SK-N-SH (cell line): ENCODE measurements around the gene KIAA1586. TPM values are rescaled to one million over a fixed set of nuclear protein-coding genes. Genes with fewer than 3 reads are reported as not detected.

Source experiments
- CTCF ChIA-PET: fragments of 300-600, 350-600 bp; formaldehyde crosslinking; extraction: SDS; loops from one replicate; lab custom pipeline; 2021; lab: Yijun Ruan, JAX
- POLR2A ChIA-PET: fragments of 350-600 bp; sonication (Branson Sonifier 250); formaldehyde crosslinking; extraction: SDS; loops from one replicate; lab custom pipeline; 2020; ENCODE audit warnings: antibody characterized with exemption, inconsistent platforms; lab: Yijun Ruan, JAX
- DNase-seq: peaks from one replicate; pipeline ENCODE4 v3.0.0; 2012
- H2AFZ ChIP-seq: fragments of 200-600 bp; sonication (generic); 2 replicates; pipeline ENCODE4 v1.8.1; 2016; ENCODE audit warnings: antibody characterized with exemption, mild to moderate bottlenecking, low read depth
- H3F3A ChIP-seq: fragments of 200-600 bp; sonication (generic); replicated peaks from 2 replicates; pipeline ENCODE3; 2016; ENCODE audit warnings: antibody characterized with exemption, mild to moderate bottlenecking; ENCODE audit not compliant: insufficient read depth
- H3K27ac ChIP-seq, 2 experiments: fragments of 200-500 bp in 1 of 2; fragments of 200-600 bp in 1 of 2; sonication (Bioruptor generic) in 1 of 2; sonication (generic), shearing (Covaris generic) in 1 of 2; 2 replicates each; pipeline versions ENCODE4 v1.5.1 to v1.6.1; 2014 to 2016; ENCODE audit warnings: low read depth in 2 of 2, inconsistent platforms in 1 of 2, low read length in 1 of 2, mild to moderate bottlenecking in 1 of 2, mixed read lengths in 1 of 2
- H3K27me3 ChIP-seq: fragments of 200-600 bp; sonication (generic), shearing (Covaris generic); 2 replicates; pipeline ENCODE4 v1.6.1; 2016; ENCODE audit warnings: mixed run types; ENCODE audit not compliant: insufficient read depth
- H3K36me3 ChIP-seq, 2 experiments: fragments of 200-500 bp in 1 of 2; fragments of 200-600 bp in 1 of 2; sonication (Bioruptor generic) in 1 of 2; sonication (generic) in 1 of 2; replicated peaks in 1 of 2; 2 replicates each; pipeline versions ENCODE3 to v1.5.1; 2014 to 2016; ENCODE audit warnings: low read length in 1 of 2, mild to moderate bottlenecking in 1 of 2; ENCODE audit not compliant: insufficient read depth in 2 of 2, control insufficient read depth in 1 of 2
- H3K4me1 ChIP-seq, 2 experiments: fragments of 200-500 bp in 1 of 2; fragments of 200-600 bp in 1 of 2; sonication (Bioruptor generic) in 1 of 2; sonication (generic), shearing (Covaris generic) in 1 of 2; 2 replicates each; pipeline versions ENCODE4 v1.5.1 to v1.6.1; 2014 to 2016; ENCODE audit warnings: low read depth in 1 of 2, low read length in 1 of 2, mixed run types in 1 of 2; ENCODE audit not compliant: insufficient read depth in 2 of 2, control insufficient read depth in 1 of 2
- H3K4me2 ChIP-seq: fragments of 200-600 bp; sonication (generic), shearing (Covaris generic); 2 replicates; pipeline ENCODE4 v1.6.1; 2017; ENCODE audit warnings: mixed run types
- H3K4me3 ChIP-seq, 2 experiments: fragments of 200-500 bp in 1 of 2; fragments of 200-600 bp in 1 of 2; sonication (Bioruptor generic) in 1 of 2; sonication (generic), shearing (Covaris generic) in 1 of 2; 2 replicates each; pipeline versions ENCODE4 v1.5.1 to v1.8.1; 2014 to 2016; ENCODE audit warnings: low read depth in 2 of 2, inconsistent platforms in 1 of 2, low read length in 1 of 2, mild to moderate bottlenecking in 1 of 2, mixed read lengths in 1 of 2, moderate library complexity in 1 of 2
- H3K79me2 ChIP-seq: fragments of 200-600 bp; sonication (generic); 2 replicates; pipeline ENCODE4 v1.8.1; 2017; ENCODE audit warnings: mild to moderate bottlenecking; ENCODE audit not compliant: insufficient read depth
- H3K9ac ChIP-seq: fragments of 200-600 bp; sonication (generic); 2 replicates; pipeline ENCODE4 v1.6.1; 2017; ENCODE audit warnings: mixed run types
- H3K9me2 ChIP-seq: fragments of 200-600 bp; sonication (generic); 2 replicates; pipeline ENCODE4 v1.6.1; 2017; ENCODE audit warnings: mixed run types
- H3K9me3 ChIP-seq: fragments of 200-600 bp; sonication (generic); 2 replicates; pipeline ENCODE4 v1.6.1; 2017; ENCODE audit warnings: mixed run types, mild to moderate bottlenecking, moderate library complexity
- H4K20me1 ChIP-seq: fragments of 200-600 bp; sonication (generic); 2 replicates; pipeline ENCODE4 v1.6.1; 2017; ENCODE audit warnings: mild to moderate bottlenecking, mixed run types; ENCODE audit not compliant: insufficient read depth
- CHD2 ChIP-seq: fragments of 150-350 bp; IDR thresholded peaks from 2 replicates; pipeline ENCODE4 v1.6.1; 2018; ENCODE audit warnings: low read length; ENCODE audit not compliant: partially characterized antibody
- ELF1 ChIP-seq: IDR thresholded peaks from 2 replicates; pipeline ENCODE4 v1.4.0; 2012
- EP300 ChIP-seq, 2 experiments: IDR thresholded peaks; 2 replicates each; pipeline versions ENCODE4 v1.4.0 to v1.6.1; 2012; ENCODE audit warnings: borderline replicate concordance in 1 of 2, low read depth in 1 of 2, low read length in 1 of 2
- FOSL2 ChIP-seq: IDR thresholded peaks from 2 replicates; pipeline ENCODE4 v1.4.0; 2012; ENCODE audit warnings: low read depth, mild to moderate bottlenecking, moderate library complexity, borderline replicate concordance
- FOXM1 ChIP-seq: IDR thresholded peaks from 2 replicates; pipeline ENCODE4 v1.4.0; 2012; ENCODE audit warnings: low read depth, mild to moderate bottlenecking
- GATA2 ChIP-seq: sonication (generic); formaldehyde crosslinking; IDR thresholded peaks from 2 replicates; pipeline ENCODE4 v1.5.0; 2020; ENCODE audit warnings: mild to moderate bottlenecking, missing genetic modification reagents
- MEF2A ChIP-seq: IDR thresholded peaks from 2 replicates; pipeline ENCODE4 v1.4.0; 2012; ENCODE audit warnings: low read depth, borderline replicate concordance
- NRF1 ChIP-seq: IDR thresholded peaks from 2 replicates; pipeline ENCODE4 v1.6.1; 2012; ENCODE audit warnings: low read depth, mild to moderate bottlenecking, low read length
- RCOR1 ChIP-seq: fragments of 150-350 bp; IDR thresholded peaks from 2 replicates; pipeline ENCODE4 v1.6.1; 2017; ENCODE audit warnings: antibody characterized with exemption, low read length
- RFX5 ChIP-seq: IDR thresholded peaks from 2 replicates; pipeline ENCODE4 v1.6.1; 2012; ENCODE audit warnings: mild to moderate bottlenecking, improper control_type of control experiment, low read length
- TAF1 ChIP-seq: IDR thresholded peaks from 2 replicates; pipeline ENCODE4 v1.6.1; 2012; ENCODE audit warnings: low read depth, mild to moderate bottlenecking, low read length, moderate library complexity, borderline replicate concordance
- TCF12 ChIP-seq: IDR thresholded peaks from 2 replicates; pipeline ENCODE4 v1.4.0; 2012
- TEAD4 ChIP-seq: IDR thresholded peaks from 2 replicates; pipeline ENCODE4 v1.4.0; 2012; ENCODE audit warnings: mild to moderate bottlenecking, borderline replicate concordance; ENCODE audit not compliant: insufficient read depth
- WGBS: methylation state at CpG from one replicate; pipeline ENCODE4 v1.1.6; 2017; ENCODE audit warnings: low lambda C conversion rate; 5-methylcytosine and 5-hydroxymethylcytosine counted together
- polyA plus RNA-seq, 3 experiments: library from polyadenylated mRNA; depleted of rRNA; stranded (reverse); fragments of >200 nt; gene quantifications; 2 replicates each; pipeline ENCODE4 v1.2.3, GENCODE V29; 2012
- TF ChIP-seq, protein P1 (sequence below): IDR thresholded peaks from 2 replicates; pipeline ENCODE4; 2012
- TF ChIP-seq, protein P2 (sequence below): fragments of 200-600 bp; sonication (generic); IDR thresholded peaks from 2 replicates; pipeline ENCODE4 v1.6.1; 2017; ENCODE audit warnings: antibody characterized with exemption, mild to moderate bottlenecking, moderate library complexity
- TF ChIP-seq, protein P3 (sequence below): fragments of 150-350 bp; IDR thresholded peaks from 2 replicates; pipeline ENCODE4 v1.6.1; 2016; ENCODE audit warnings: mild to moderate bottlenecking, low read depth, low read length
- TF ChIP-seq, protein P4 (sequence below): fragments of 150-350 bp; IDR thresholded peaks from 2 replicates; pipeline ENCODE4 v1.6.1; 2017; ENCODE audit warnings: antibody characterized with exemption, low read length, low read depth, borderline replicate concordance

The KIAA1586 gene
- polyA plus RNA-seq, 1 of the 3 experiments (the other 2 are of a cell fraction): 3.2 TPM

DNA sequence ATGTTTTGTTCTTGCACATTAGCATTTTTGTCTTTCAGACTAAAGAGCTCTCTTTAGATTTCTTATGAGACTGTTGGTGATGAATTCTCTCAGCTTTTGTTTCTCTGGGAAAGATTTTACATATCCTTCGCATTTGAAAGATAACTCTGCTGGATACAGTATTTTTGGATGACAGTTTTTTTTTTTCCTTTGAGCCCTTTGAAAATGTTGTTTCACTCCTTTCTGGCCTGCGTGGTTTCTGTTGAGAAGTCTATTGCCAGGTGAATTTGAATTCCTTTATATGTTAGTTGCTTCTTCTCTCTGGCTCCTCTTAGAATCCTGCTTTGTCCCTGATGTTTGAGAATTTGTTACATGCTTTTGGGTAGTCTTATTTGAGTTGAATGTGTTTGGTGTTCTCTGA lies 22.2 kb upstream of the KIAA1586 start:
- Histone ChIP-seq H3K9me3 (peaks cover 10% of the 10 kb centered on the region), H3K36me3 (peaks cover 0 to 24% of the 10 kb centered on the region in 2 experiments), H3F3A (no peaks in the 10 kb centered on the region), H3K79me2 (no peaks in the 10 kb centered on the region), H3K27me3 (no peaks in the 10 kb centered on the region)
- POLR2A ChIA-PET: no interaction called here
- TF ChIP-seq CHD2: no peak
- TF ChIP-seq TCF12: no peak
- TF ChIP-seq, protein P1, sequence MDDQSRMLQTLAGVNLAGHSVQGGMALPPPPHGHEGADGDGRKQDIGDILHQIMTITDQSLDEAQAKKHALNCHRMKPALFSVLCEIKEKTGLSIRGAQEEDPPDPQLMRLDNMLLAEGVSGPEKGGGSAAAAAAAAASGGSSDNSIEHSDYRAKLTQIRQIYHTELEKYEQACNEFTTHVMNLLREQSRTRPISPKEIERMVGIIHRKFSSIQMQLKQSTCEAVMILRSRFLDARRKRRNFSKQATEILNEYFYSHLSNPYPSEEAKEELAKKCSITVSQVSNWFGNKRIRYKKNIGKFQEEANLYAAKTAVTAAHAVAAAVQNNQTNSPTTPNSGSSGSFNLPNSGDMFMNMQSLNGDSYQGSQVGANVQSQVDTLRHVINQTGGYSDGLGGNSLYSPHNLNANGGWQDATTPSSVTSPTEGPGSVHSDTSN: no peak
- TF ChIP-seq FOXM1: no peak
- TF ChIP-seq, protein P2, sequence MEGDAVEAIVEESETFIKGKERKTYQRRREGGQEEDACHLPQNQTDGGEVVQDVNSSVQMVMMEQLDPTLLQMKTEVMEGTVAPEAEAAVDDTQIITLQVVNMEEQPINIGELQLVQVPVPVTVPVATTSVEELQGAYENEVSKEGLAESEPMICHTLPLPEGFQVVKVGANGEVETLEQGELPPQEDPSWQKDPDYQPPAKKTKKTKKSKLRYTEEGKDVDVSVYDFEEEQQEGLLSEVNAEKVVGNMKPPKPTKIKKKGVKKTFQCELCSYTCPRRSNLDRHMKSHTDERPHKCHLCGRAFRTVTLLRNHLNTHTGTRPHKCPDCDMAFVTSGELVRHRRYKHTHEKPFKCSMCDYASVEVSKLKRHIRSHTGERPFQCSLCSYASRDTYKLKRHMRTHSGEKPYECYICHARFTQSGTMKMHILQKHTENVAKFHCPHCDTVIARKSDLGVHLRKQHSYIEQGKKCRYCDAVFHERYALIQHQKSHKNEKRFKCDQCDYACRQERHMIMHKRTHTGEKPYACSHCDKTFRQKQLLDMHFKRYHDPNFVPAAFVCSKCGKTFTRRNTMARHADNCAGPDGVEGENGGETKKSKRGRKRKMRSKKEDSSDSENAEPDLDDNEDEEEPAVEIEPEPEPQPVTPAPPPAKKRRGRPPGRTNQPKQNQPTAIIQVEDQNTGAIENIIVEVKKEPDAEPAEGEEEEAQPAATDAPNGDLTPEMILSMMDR: no peak
- no peak for TF ChIP-seq ELF1
- TF ChIP-seq TEAD4: no peak
- TF ChIP-seq NRF1: no peak
- TF ChIP-seq MEF2A: no peak
- TF ChIP-seq RCOR1: no peak
- TF ChIP-seq, protein P3, sequence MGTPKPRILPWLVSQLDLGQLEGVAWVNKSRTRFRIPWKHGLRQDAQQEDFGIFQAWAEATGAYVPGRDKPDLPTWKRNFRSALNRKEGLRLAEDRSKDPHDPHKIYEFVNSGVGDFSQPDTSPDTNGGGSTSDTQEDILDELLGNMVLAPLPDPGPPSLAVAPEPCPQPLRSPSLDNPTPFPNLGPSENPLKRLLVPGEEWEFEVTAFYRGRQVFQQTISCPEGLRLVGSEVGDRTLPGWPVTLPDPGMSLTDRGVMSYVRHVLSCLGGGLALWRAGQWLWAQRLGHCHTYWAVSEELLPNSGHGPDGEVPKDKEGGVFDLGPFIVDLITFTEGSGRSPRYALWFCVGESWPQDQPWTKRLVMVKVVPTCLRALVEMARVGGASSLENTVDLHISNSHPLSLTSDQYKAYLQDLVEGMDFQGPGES: no peak
- TF ChIP-seq, protein P4, sequence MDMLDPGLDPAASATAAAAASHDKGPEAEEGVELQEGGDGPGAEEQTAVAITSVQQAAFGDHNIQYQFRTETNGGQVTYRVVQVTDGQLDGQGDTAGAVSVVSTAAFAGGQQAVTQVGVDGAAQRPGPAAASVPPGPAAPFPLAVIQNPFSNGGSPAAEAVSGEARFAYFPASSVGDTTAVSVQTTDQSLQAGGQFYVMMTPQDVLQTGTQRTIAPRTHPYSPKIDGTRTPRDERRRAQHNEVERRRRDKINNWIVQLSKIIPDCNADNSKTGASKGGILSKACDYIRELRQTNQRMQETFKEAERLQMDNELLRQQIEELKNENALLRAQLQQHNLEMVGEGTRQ: no peak
- TF ChIP-seq RFX5: no peak
- TF ChIP-seq EP300 (IDR thresholded peaks at IDR 0.05; ENCODE audit: borderline replicate concordance in 1 of 2, low read depth in 1 of 2, low read length in 1 of 2): no peak
- no peak for TF ChIP-seq GATA2 (CRISPR knock-in tag)
- no peak for TF ChIP-seq TAF1
- TF ChIP-seq FOSL2: no peak
- TF ChIP-seq, all 33 proteins: peak for 0
- no peak overlapping the region for H2AFZ ChIP-seq
- H3K9me2 ChIP-seq: no peaks in the 10 kb centered on the region
- no peak overlapping the region for H3K4me3 ChIP-seq
- no peaks in the 10 kb centered on the region for H3K4me1 ChIP-seq
- WGBS: 90% methylated on average over 2 of the region's 2 CpGs
- H4K20me1 ChIP-seq: no peaks in the 10 kb centered on the region
- CTCF ChIA-PET: interaction anchor here (0.6 to 2.5 kb wide), 7 partner anchors 65 to 292 kb away, joined by 3 to 19 read pairs (median 3); partner anchors contain the start of gene BEND6
- no peak overlapping the region for H3K4me2 ChIP-seq
- DNase-seq: no peak
- no peak overlapping the region for H3K27ac ChIP-seq
- no peak overlapping the region for H3K9ac ChIP-seq
